ENCODE data around the gene SLCO4A1. TPM values are rescaled to one million over a fixed set of nuclear protein-coding genes. Genes with fewer than 3 reads are reported as not detected.

The SLCO4A1 gene, protein sequence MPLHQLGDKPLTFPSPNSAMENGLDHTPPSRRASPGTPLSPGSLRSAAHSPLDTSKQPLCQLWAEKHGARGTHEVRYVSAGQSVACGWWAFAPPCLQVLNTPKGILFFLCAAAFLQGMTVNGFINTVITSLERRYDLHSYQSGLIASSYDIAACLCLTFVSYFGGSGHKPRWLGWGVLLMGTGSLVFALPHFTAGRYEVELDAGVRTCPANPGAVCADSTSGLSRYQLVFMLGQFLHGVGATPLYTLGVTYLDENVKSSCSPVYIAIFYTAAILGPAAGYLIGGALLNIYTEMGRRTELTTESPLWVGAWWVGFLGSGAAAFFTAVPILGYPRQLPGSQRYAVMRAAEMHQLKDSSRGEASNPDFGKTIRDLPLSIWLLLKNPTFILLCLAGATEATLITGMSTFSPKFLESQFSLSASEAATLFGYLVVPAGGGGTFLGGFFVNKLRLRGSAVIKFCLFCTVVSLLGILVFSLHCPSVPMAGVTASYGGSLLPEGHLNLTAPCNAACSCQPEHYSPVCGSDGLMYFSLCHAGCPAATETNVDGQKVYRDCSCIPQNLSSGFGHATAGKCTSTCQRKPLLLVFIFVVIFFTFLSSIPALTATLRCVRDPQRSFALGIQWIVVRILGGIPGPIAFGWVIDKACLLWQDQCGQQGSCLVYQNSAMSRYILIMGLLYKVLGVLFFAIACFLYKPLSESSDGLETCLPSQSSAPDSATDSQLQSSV
- 0.51 and 0.90 TPM in 2 replicates for total RNA-seq

- DNase-seq (ENCODE audit: low read depth in 2 of 2), result peak in 1 of 2 donors; percentile 74
Observed at GRCh38 chr20:62642051-62642665, at the start of gene SLCO4A1. Gene SLCO4A1, plus strand, starts transcription at chr20:62642503. Its CDS starts 13,952 bp downstream, at chr20:62656455.

DNA sequence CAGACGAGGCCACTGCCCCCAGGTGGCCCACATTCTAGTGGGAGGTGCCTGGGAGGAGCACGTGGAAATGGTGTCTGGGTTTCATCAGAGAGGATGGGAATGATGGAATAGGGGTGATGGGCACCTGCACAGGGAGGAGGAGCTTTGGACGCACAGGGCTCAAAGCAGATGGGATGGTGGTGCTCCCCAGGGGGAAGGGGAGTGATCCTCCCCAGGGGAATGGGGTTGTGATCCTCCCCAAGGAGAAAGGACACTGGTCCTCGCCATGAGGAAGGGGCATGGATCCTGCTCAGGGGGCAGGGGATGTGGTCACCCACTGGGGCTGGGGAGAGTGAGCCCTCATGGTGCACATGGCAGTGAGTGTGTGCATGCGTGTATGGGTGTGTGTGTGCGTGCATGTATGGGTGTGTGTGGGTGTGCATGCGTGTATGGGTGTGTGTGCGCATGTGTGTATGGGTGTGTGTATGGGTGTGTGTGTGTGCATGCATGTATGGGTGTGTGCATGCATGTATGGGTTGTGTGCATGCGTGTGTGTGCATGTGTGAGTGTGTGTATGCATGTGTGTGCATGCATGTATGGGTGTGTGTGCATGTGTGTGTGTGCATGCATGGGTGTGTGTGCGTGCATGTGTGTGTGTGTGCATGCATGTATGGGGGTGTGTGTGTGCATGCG is 49.7 kb upstream of the SLCO4A1 start:
- DNase-seq (ENCODE audit: low read depth in 2 of 2), result no peak

DNA sequence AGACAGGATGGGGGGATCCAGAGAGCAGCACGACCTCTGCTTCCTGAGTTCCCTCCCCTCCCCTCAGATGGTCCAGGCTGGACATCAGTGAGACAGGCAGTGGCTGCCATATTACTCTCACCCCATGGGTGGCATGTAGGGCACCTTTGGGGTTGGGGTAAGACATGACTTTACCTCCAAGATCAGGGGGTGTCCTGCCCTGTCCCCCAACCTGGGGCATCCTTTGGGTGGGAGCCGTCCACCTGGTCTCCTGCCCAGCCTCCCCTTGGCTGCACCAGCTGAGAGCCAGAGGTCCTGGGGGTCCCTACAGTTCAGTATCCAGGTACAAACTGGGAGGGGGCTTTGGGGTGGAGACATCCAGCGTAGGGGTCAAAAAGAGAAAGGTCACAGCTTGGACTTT is 48.7 kb upstream of the SLCO4A1 start:
- DNase-seq (ENCODE audit: low read depth in 2 of 2), result no peak

GRCh38 chr20:62595069-62595468 is 47.2 kb upstream of the SLCO4A1 start:
- DNase-seq (ENCODE audit: low read depth in 2 of 2), result no peak

GRCh38 chr20:62595491-62595890 is 46.8 kb upstream of the SLCO4A1 start:
- peak; percentile 55 to 77 for DNase-seq (ENCODE audit: low read depth in 2 of 2)

DNA sequence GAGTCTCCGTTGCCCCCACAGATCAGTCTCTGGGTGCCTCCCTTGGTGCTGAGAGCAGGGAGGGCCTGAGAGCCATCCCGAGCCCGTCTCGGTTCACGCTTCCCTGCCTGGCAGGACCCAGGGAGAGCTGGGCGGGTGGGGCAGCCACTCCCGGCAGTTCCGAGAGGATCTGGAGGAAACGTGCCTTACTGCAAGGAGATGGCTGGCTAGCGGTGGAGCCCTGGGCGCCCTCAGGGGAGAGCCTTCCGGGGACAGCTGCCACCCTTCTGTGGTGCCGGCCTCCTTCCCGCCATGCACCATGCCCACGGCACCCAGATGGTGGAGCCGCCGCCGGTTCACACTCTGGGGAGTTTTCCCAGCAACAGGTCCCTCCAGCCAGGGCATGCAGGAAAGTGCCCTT is 45.8 kb upstream of the SLCO4A1 start:
- no peak for DNase-seq (ENCODE audit: low read depth in 2 of 2)

- DNase-seq (ENCODE audit: low read depth in 2 of 2), result no peak
Observed at GRCh38 chr20:62596921-62597320, 45.4 kb upstream of the SLCO4A1 start.

- DNase-seq (ENCODE audit: low read depth in 2 of 2), result no peak
Observed at GRCh38 chr20:62597416-62598115, 44.7 kb upstream of the SLCO4A1 start.

GRCh38 chr20:62598761-62599194 is 43.5 kb upstream of the SLCO4A1 start:
- no peak for DNase-seq (ENCODE audit: low read depth in 2 of 2)

DNA sequence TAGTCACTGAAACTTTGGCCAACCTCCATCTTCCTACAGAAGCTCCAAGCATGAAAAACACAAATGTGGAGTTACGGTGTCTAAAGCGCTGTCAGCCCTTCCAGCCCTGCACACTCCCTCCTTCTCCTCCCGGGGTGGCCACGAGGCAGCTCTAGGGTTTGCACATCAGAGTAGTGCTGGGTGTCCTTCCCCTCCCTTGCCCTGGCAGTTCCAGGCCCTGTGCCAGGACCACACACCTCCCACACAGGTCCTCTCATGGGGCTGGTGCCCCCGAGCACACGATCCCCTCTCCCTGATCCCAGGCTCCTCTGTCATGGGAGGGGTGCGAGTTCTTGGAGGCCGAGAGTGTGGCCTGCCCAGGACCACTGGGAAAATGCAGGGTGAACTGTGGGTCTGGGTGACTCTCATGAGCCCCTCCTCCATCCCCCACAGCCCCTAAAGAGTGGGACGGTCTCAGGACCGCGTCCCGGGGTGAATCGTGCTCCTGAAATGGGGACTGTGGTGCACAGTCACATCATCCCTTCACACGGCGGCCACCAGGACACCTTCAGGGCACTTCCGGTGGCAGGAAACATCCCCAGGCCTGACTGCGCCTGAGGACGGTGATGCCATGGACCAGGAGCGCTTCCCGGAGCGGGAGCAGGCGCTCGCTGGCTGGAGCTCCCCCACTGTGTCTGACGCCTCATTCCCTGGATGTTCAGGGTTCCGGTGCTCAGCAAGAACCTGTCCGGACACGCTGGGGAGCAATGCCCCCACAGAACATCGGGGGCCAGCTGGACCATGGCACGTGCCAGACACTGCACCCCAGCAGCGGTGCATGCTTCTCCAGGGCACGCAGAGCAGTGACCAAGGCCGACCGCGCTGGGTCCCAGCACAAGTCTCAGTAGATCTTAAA is 42.8 kb upstream of the SLCO4A1 start:
- DNase-seq (ENCODE audit: low read depth in 2 of 2), result no peak

DNA sequence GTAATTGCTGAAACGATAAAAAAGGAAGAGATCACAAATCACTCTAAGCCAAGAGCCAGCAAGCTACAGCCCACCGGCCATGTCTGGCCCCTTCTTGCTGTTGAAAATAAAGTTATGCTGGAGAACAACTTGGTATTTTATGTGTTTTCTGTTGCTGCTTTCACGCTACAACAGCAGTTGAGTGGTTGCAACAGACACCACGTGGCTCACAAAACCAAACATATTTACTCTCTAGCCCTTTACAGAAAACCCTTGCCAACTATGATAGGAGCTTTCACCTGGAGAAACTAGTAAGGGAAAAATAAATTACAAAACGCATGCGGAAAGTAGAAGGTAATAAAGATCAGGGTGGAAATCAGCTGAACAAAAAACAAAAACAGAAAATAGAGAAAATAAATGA is 41.1 kb upstream of the SLCO4A1 start:
- no peak for DNase-seq (ENCODE audit: low read depth in 2 of 2)

DNA sequence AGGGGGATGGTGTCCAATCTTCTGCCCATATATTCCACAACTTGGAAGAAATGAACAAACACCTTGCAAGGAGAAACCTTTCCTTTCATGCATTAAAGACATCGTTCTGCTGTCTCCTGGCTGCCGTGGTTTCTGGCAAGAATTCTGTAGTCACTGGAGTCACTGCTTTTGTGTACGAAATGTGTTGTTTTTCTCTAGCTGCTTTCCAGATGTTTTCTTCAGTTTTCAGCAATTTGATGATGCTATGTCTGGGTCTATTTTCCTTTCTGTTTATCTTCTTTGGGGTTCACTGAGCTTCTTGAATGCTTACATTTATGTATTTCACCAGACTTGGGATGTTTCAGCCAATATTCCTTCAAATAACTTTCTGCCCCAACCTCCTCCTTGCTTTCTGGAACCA is 40.6 kb upstream of the SLCO4A1 start:
- no peak for DNase-seq (ENCODE audit: low read depth in 2 of 2)

DNA sequence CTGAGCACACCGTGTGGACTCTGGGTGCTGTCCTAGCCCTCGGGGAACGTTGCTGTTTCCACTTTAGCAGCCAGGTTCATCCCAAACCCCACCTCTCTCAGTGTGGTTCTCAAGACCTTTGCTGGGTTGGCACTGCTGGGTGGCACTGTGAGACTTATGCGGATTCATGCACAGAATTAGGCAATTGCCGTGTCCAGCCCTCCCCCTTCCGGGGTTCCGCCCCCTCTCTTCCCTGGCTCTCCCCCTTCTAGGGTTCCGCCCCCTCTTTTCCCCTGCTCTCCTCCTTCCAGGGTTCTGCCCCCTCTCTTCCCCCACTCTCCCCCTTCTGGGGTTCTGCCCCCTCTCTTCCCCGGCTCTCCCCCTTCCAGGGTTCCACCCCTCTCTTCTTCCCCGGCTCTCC is 39.8 kb upstream of the SLCO4A1 start:
- no peak for DNase-seq (ENCODE audit: low read depth in 2 of 2)

DNA sequence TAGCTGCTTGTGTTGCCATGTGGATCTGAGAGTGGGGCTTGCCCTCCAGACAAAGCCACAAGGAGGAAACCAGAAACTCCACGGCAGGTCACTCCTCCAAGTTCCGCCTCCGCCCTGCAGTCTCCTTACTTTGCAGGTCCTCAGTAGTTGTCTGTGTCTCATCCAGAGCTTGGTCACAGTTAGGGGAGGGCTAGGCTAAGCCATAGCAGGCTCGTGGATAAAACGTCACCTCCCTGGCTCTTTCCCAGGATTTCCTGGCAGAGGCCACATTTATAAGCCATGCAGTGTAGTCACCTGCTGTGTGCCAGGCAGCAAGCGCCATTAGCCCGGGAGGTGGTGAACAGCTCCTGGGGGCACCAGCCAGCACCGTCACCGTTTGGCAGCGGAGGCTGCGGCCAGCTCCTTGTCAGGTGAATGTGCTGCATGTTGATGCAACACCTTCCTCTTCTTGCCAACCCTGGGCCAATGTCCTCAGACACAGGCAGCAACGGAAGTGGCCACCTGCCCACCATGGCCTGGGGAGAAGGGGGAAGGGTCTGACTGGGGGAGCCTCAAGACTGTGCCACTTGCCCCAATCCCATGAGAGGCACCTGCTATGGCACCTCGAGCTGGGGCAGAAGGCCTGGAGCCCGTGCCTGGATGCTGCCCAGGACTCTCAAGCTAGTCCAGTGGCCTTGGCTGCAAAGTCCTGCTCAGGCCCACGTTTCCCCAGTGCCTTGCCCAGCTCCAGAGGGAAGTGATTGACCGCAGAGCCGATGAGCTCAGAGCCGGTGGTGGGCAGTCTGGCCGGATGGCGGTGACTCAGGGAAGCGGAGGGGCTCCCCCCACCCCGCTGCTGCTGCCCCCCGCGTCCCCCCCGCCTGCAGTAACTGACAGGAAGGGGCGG is 39.0 kb upstream of the SLCO4A1 start:
- DNase-seq (ENCODE audit: low read depth in 2 of 2), result peak; percentile 65 to 86

GRCh38 chr20:62603907-62604785 is 38.2 kb upstream of the SLCO4A1 start:
- DNase-seq (ENCODE audit: low read depth in 2 of 2), result no peak

DNA sequence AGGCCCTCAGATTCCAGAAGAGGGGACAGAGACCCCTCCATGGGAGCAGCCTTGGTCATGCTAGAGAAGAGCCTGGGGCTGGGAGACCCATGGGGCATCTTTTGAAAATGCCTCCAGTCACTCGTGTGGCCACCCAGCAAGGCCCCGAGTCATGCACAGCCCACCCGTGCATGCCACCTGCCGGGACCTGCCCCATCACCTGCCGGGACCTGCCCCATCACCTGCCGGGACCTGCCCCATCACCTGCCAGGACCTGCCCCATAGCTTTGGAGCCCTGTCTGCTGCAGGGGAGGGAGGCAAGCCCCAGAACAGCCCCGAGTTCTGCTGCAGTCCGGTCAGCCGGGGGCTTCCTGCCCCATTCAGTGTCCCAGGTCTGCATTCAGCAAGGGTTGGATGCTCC is 37.5 kb upstream of the SLCO4A1 start:
- DNase-seq (ENCODE audit: low read depth in 2 of 2), result no peak

GRCh38 chr20:62605236-62605943 is 36.9 kb upstream of the SLCO4A1 start:
- DNase-seq (ENCODE audit: low read depth in 2 of 2), result no peak

Measured in dermis microvascular lymphatic vessel endothelial cell (primary cell).